ENCODE results near the gene MRFAP1.
"Not testable (repeated sequence)": the region's sequence is repeated elsewhere in the genome, so short reads cannot be mapped to it uniquely, and the experiment has no call there.

The MRFAP1 gene

GRCh38 chr4:6634746-6635145 is 5.7 kb upstream of the MRFAP1 start:
- no peak for DNase-seq (ENCODE audit: low spot score)

DNA sequence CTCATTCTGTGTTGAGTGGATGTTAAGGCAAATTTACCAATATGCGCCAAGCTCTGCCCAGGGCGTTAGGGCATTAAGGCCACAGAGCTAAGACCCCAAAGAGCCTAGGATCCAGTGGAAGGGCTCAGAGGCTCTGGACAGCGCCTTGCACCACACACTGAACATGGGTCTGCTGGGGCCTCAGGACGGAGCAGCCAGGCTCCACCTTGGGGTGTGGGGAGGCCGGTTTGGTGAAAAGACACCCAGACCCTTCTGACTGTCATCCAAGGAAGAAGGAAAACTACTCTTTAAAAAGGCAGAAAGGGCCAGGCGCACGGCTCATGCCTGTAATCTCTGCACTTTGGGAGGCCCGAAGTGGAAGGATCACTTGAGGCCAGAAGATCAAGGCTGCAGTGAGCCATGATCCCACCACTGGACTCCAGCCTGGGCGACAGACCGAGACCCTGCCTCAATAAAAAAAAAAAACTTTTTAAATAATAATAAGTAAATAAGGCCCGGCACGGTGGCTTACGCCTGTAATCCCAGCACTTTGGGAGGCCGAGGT is 1.3 kb upstream of the MRFAP1 start:
- DNase-seq (ENCODE audit: low spot score): no peak

DNA sequence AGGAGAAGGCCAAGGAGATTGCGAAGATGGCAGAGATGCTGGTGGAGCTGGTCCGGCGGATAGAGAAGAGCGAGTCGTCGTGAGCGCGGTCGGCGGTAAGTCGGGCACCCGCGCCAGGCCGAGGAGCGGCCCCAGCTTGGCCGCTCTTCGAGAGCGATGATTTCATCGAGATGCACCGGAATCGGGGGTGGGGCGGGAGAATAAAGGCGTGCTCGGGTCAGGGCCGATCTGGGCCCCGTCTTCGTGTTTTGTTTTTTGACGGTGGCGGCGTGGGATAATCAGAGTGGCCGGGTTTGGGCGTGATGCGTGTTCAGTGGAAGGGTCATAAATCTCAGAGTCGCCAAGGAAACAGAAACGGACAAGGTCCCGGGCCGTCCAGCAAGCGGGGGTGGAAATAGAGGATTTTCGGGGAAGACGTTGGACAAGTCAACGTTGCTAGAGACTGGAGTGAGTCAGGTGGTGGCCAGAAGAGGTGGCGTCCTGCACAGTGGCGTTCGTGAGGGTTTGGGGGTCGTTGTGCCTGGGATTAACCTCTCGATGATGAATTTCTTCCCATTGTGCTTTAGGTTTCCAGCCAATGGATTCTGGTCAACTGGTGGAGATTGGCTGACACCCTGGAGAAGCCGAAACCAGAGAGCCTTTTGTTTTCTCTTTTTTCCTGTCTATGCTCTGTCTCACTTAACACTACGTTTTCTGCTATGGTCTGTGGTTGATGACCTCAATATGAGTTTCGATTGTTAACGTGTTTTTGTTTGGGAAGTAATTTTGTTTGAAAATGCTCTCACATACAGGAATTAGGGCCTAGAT is 882 bp downstream of the MRFAP1 start:
- no peak for DNase-seq (ENCODE audit: low spot score)

DNA sequence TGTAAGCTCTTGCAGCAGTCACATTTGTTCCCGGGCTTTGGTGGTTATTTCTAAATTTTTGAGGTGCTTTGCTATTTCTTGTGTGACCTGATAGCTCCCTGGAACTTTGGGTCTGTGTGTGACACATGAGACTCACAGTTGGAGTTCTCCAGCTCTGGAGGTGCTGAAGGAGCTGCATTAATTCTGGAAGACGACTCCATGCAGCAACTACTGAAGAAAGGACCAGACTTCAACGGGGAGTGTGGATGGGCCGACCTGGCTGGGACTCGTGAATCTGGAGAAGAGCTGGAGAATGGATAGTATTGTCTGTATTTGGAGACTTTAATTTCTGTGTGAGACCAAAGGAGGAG is 1.5 kb downstream of the MRFAP1 start:
- DNase-seq (ENCODE audit: low spot score): no peak

GRCh38 chr4:6643141-6643847 is 2.8 kb downstream of the MRFAP1 start:
- DNase-seq (ENCODE audit: low spot score): no peak

GRCh38 chr4:6644792-6645530 is 4.5 kb downstream of the MRFAP1 start:
- no peak for DNase-seq (ENCODE audit: low spot score)

- DNase-seq (ENCODE audit: low spot score): no peak
Measured at GRCh38 chr4:6647169-6647568, 6.7 kb downstream of the MRFAP1 start.

- no peak for DNase-seq (ENCODE audit: low spot score)
Measured at GRCh38 chr4:6647582-6648230, 7.2 kb downstream of the MRFAP1 start.

DNA sequence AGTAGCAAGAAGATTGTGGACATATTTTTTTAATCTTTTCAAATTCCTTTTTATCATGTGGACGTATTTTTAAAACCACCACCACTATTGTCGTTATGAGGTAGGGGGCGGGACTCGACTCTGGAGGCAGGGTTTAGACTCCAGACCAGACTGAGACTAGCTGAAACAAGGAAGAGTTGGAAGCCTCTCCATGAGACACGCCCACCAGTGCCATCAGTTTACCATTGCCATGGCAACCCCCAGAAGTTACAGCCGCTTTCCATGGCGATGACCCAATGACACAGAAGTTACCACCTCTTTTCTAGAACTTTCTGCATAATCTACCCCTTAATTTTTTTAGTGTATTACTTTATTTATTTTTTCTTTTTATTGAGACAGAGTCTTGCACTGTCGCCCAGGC is 8.7 kb downstream of the MRFAP1 start:
- DNase-seq (ENCODE audit: low spot score): no peak

DNA sequence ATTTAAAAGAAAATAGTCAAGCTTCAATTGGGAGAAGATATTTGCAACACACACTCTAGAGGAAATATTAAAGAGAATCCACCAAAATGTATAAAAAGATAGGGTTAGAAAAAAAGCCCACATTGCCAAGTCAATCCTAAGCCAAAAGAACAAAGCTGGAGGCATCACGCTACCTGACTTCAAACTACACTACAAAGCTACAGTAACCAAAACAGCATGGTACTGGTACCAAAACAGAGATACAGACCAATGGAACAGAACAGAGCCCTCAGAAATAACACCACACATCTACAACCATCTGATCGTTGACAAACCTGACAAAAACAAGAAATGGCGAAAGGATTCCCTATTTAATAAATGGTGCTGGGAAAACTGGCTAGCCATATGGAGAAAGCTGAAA is 13.7 kb downstream of the MRFAP1 start:
- DNase-seq (ENCODE audit: low spot score): not testable (repeated sequence)

- not testable (repeated sequence) for DNase-seq (ENCODE audit: low spot score)
Measured at GRCh38 chr4:6655291-6655690, 14.8 kb downstream of the MRFAP1 start.

GRCh38 chr4:6655924-6656323 is 15.4 kb downstream of the MRFAP1 start:
- DNase-seq (ENCODE audit: low spot score): no peak

GRCh38 chr4:6657242-6658208 is 17.0 kb downstream of the MRFAP1 start:
- DNase-seq (ENCODE audit: low spot score): no peak

DNA sequence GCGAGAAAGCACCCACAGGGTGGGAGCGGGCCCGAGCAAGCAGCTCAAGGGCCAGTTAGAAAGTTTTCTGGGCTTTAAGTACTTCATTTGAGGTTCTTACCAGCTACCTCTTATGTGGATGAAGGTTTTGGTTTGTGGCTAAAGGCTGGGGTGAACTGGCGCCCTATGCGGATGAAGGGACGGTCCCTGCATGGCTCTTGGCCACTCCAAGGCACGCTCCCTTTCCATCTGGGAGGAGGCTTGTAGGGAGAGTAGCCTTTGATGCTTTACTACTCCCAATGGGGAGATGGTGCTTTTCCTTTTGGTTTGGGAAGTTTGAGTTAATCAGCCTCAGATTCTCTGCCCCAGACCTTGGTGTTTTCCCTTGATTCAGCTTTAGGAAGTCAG is 17.7 kb downstream of the MRFAP1 start:
- no peak for DNase-seq (ENCODE audit: low spot score)

GRCh38 chr4:6658597-6659075 is 18.2 kb downstream of the MRFAP1 start:
- DNase-seq (ENCODE audit: low spot score): no peak

- DNase-seq (ENCODE audit: low spot score): no peak
Measured at GRCh38 chr4:6659897-6660296, 19.4 kb downstream of the MRFAP1 start.

- no peak for DNase-seq (ENCODE audit: low spot score)
Measured at GRCh38 chr4:6660430-6660829, 19.9 kb downstream of the MRFAP1 start.

GRCh38 chr4:6662591-6662990 is 22.1 kb downstream of the MRFAP1 start:
- no peak for DNase-seq (ENCODE audit: low spot score)

- DNase-seq (ENCODE audit: low spot score): no peak
Measured at GRCh38 chr4:6663596-6664393, 23.3 kb downstream of the MRFAP1 start.

GRCh38 chr4:6665320-6665654 is 24.8 kb downstream of the MRFAP1 start:
- DNase-seq (ENCODE audit: low spot score): no peak
